Activated effector memory CD4-positive, alpha-beta T cell treated with Interleukin-2 at 50 U/mL for 16 hours (primary cell): ENCODE data around the gene MZT2B.
"Not testable (repeated sequence)": the region's sequence is repeated elsewhere in the genome, so short reads cannot be mapped to it uniquely, and the experiment has no call there.

ENCODE experiments used
- DNase-seq: peaks from one replicate; pipeline ENCODE4 v3.0.0-alpha.2; 2020

Gene MZT2B

DNA sequence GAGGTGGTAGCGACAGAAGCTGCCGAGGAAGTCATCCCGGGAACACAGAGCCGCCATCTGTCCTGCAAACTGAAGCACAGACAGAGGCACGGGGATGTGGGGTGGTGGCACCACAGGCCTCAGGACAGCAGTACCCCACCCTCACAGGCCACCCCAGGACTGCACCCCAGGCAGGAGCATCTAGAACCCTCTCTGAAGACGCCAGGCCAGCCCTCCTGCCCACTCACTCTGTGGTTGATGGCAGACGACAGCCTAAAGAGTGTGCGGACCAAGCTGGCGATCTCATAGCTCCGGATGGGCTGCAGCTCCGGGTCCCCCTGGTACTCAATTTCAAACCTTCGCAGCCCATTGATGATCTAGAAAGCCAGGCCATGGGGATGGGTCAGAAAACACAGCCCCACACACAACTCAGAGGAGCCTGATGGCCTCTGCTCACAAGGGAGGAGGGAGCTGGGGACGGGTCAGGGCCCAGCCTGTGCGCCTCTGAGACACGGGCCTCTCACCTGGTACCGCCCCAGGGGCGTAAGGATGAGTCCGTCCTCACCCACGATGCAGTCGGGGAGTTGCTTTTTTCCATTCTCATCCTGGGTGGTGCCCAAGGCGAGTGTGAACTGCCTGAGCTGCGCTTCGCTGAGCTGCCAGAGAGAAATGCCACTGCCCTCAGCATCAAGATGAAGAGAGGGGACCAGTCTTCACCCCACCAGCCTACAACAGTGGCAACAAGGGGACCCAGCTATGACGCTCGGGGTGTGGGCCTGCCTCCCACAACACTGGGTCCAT, 29.1 kb upstream of the MZT2B start:
- DNase-seq, result no peak

- not testable (repeated sequence) for DNase-seq
These were observed 28.2 kb upstream of the MZT2B start for GRCh38 chr2:130153721-130154422.

DNA sequence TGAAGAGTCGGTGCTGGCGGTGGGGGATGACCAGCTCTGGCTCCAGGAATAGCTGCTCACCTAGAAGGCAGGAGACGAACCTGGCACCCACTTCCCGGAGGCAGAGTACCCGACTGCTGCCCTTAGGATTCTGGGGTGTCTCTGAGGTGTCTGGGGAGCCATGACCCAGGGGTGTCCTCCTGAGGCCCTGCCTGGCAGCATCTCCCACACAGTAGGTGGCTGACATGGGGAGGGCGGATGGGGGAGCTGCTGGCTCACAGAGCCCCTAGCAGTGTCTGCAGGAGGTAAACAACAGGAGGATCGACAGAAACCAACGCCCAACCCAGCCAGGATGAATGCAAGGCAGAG, 27.7 kb upstream of the MZT2B start:
- DNase-seq, result not testable (repeated sequence)

DNA sequence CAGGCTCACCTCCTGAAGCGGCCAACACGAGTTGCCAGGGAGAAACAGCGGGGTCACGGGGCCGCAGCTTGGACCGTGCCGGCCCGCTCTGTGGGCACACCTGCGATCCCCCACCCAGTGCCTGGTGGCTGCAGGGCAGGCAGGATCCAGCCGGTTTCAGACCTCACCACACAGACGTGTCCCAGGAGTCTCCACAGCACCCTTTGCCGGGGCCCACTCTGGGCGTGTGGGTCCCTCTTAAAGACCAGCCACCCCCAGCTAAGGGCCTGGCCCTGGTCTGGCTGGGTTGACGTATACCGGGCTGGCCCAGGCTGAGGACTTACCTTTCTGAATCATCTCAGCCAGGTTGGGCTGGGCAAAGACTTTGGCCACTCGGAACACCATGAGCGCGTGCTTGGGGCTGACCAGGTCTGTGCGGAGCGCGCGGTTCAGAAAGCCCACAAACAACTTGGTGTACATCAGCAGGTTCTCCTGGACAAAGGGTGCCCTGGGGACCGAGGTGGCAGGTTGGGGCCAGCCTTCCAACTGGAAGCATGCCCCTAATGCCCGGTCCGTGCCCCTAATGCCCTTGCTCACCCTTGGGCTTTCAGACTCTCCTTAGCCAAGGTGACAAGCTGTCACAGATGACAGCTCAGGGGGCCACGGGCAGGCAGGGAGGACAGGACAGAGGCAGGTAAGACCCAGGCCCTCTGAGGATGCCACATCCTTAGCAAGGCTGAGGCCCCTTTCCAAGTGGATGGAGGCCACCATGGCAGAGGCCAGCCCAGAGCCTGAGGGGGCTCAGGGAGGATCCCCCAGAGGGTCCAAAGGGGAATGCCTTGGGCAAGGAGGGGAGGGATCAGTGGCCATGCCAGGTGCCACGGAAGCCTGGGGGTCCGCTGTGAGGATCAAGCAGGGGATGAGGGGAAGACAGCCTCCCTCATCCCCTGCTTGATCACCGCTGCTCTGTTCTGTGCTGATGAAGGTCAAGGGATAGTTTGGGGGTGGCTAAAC, 27.0 kb upstream of the MZT2B start:
- DNase-seq, result no peak

- DNase-seq, result not testable (repeated sequence)
These were observed 26.0 kb upstream of the MZT2B start for GRCh38 chr2:130155956-130156623.

- DNase-seq, result no peak
These were observed 25.4 kb upstream of the MZT2B start for GRCh38 chr2:130156624-130157004.

- not testable (repeated sequence) for DNase-seq
These were observed 24.7 kb upstream of the MZT2B start for GRCh38 chr2:130157354-130157753.

DNA sequence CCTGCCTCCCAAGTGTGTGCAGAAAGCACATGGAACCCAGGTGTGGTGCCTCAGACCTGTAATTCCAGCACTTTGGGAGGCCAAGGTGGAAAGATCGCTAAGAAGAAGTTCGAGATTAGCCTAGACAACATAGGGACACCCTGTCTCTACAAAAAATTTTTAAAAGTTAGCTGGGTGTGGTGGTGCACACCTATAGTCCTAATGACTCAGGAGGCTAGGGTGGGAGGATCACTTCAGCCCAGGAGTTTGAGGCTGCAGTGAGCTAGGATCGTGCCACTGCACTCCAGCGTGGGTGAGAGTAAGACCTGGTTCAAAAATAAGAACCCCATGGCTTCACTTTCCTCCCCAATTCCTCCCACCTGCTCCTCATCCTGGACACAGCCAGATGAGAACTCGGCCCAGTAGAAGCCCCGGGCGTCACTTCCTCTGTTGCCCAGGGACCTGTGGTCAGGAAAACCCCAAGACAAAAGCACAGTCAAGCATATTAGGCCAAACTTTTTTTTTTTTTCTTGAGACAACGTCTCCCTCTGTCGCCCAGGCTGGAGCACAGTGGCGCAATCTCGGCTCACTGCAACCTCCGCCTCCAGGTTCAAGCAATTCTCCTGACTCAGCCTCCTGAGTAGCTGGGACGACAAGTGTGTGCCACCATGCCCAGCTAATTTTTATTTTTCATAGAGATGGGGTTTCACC, 24.1 kb upstream of the MZT2B start:
- DNase-seq, result not testable (repeated sequence)

DNA sequence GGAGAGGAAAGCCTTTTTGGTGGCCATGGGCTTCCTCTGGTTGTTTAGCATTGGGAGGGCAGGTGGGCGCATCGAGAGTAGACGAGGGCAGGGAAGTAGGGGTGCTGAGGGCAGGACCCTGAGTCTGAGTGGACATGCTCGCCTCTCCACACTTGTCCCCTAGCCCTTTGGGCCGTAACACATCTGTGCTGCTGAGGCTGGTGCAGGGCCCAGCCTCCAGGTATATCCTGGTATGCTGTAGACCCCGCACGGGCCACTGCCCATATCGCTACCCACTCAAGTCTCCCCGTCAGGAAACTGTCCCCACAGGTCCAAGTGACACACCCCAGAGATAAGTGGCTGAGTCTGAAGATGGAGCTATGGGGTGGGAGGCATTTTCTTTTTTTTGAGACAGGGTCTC, 23.4 kb upstream of the MZT2B start:
- no peak for DNase-seq

DNA sequence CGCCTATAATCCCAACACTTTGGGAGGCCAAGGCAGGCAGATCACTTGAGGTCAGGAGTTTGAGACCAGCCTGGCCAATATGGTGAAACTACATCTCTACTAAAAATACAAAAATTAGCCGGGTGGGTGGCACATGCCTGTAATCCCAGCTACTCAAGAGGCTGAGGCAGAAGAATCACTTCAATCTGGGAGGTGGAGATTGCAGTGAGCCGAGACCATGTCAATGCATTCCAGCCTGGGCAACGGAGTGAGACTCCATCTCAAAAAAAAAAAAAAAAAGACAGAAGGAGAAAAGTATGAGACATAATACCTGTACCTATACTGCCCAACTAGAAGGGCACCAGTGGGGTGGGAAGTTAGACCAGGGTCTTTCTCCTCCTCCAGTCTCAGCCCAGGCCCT, 22.7 kb upstream of the MZT2B start:
- DNase-seq, result not testable (repeated sequence)

- DNase-seq, result no peak
These were observed 21.9 kb upstream of the MZT2B start for GRCh38 chr2:130160131-130160530.

- not testable (repeated sequence) for DNase-seq
These were observed 21.0 kb upstream of the MZT2B start for GRCh38 chr2:130160838-130161705.

GRCh38 chr2:130162486-130162885, 19.6 kb upstream of the MZT2B start:
- not testable (repeated sequence) for DNase-seq

DNA sequence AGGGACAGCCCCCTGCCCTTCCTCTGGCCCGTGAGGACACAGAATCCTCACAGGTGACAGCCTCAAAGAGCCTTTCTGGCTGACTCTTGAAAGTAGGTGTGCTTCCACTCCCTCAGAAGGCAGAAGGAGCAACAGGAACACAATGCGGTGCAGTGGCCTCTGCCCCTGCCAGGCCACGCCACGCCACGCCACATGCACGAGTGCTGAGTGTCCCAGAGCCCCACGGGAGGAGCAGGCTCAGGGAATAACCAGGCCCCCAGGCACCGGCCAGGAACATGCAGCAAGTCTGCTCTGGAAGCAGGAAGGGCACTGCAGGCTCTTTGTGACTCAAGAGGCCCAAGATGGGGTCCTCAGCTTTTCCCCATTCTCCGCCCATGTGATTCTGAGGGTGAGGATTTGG, 19.1 kb upstream of the MZT2B start:
- DNase-seq, result no peak

- no peak for DNase-seq
These were observed 16.6 kb upstream of the MZT2B start for GRCh38 chr2:130165293-130166016.

- not testable (repeated sequence) for DNase-seq
These were observed 15.5 kb upstream of the MZT2B start for GRCh38 chr2:130166611-130167010.

DNA sequence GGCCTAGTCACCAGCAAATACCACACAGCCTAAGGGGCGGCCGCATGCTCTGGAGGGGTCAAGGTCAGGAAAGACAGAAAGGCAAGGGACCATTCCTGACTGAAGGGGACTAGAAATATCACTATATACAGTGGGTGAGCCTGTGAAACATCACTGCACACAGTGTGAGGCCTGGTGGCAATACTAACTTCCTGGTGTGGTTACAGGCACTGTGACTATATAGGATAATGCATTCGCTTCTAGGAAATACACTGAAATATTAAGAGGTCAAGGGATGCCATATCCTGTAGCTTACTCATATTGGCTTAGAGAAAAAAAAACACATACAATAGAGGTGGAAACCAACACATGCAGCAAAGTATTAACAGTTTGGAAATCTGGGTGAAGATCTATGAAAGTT, 12.9 kb upstream of the MZT2B start:
- not testable (repeated sequence) for DNase-seq

DNA sequence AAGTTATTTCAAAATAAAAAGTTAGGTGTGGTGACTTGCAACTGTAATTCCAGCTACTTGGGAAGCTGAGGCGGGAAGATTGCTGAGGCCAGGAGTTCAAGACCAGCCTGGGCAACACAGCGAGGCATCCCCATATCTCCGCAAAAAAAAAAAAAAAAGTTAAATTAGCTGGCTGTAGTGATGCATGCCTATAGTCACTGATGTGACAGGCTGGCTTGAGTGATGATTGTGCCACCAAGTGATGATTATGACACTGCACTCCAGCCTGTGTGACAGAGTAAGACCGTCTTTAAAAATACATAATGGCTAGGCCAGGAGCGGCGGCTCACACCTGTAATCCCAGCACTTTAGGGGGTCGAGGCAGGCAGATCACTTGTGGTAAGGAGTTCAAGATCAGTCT, 12.2 kb upstream of the MZT2B start:
- no peak for DNase-seq

DNA sequence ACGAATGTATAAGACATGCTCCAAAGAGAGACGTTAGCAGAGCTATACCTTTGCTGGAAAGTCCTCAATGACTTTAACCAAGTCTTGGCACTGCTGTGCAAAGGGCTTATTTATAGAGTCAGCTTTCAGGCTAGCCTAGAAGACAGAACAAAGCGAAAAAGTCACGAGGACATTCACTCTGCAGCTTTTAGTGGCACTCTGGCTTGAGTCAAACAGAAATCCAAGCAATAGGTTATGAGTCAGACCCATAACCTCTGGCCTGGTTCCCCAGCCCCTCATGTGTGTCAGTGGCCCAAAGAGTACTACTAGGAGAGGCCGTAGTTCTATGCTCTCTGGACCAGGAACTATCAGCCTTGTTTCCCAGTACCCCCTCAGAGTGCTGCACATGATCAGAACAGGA, 7.2 kb upstream of the MZT2B start:
- DNase-seq, result not testable (repeated sequence)
